ENCODE measurements around the gene NLGN1. TPM values are rescaled to one million over a fixed set of nuclear protein-coding genes. Genes with fewer than 3 reads are reported as not detected.

NLGN1 gene
- total and polyA plus RNA-seq, 2 experiments from 2014 or later = 5.3 to 10.9 TPM

GRCh38 chr3:174186377-174186989, 788.9 kb downstream of the NLGN1 start:
- no peaks in the 10 kb centered on the region for H3K4me1 ChIP-seq (ENCODE audit: low read depth)
- H3K27ac ChIP-seq = no peak overlapping the region
- H3K36me3 ChIP-seq = no peaks in the 10 kb centered on the region
- no peaks in the 10 kb centered on the region for H3K9me3 ChIP-seq (ENCODE audit: low read depth)
- no peak overlapping the region for H3K4me3 ChIP-seq
- DNase-seq (ENCODE audit: low read depth in 1 of 2, low spot score in 1 of 2) = no peak
- H3K27me3 ChIP-seq = no peaks in the 10 kb centered on the region
- TF ChIP-seq CTCF (IDR thresholded peaks at IDR 0.05; ENCODE audit: low read depth, low read length) = no peak

GRCh38 chr3:174191380-174191779, 793.8 kb downstream of the NLGN1 start:
- H3K36me3 ChIP-seq = no peaks in the 10 kb centered on the region
- no peaks in the 10 kb centered on the region for H3K27me3 ChIP-seq
- H3K4me1 ChIP-seq (ENCODE audit: low read depth) = no peaks in the 10 kb centered on the region
- no peak overlapping the region for H3K4me3 ChIP-seq
- DNase-seq (ENCODE audit: low read depth in 1 of 2, low spot score in 1 of 2) = no peak
- TF ChIP-seq CTCF (IDR thresholded peaks at IDR 0.05; ENCODE audit: low read depth, low read length) = no peak
- H3K9me3 ChIP-seq (ENCODE audit: low read depth) = no peaks in the 10 kb centered on the region
- H3K27ac ChIP-seq = no peak overlapping the region

- DNase-seq (ENCODE audit: low read depth in 1 of 2, low spot score in 1 of 2) = no peak
- no peak for TF ChIP-seq CTCF (IDR thresholded peaks at IDR 0.05; ENCODE audit: low read depth, low read length)
- H3K27me3 ChIP-seq = no peaks in the 10 kb centered on the region
These were observed 794.4 kb downstream of the NLGN1 start for GRCh38 chr3:174191895-174192294.

GRCh38 chr3:174192471-174192870, 794.9 kb downstream of the NLGN1 start:
- H3K27ac ChIP-seq = no peak overlapping the region
- no peak for TF ChIP-seq CTCF (IDR thresholded peaks at IDR 0.05; ENCODE audit: low read depth, low read length)
- DNase-seq (ENCODE audit: low read depth in 1 of 2, low spot score in 1 of 2) = no peak

More at GRCh38 chr3:174191895-174192294, 794.4 kb downstream of the NLGN1 start:
- H3K4me3 ChIP-seq = no peak overlapping the region
- no peaks in the 10 kb centered on the region for H3K4me1 ChIP-seq (ENCODE audit: low read depth)
- no peak overlapping the region for H3K27ac ChIP-seq
- no peaks in the 10 kb centered on the region for H3K9me3 ChIP-seq (ENCODE audit: low read depth)
- H3K36me3 ChIP-seq = no peaks in the 10 kb centered on the region

GRCh38 chr3:174193604-174194003, 796.1 kb downstream of the NLGN1 start:
- Histone ChIP-seq H3K36me3 (no peaks in the 10 kb centered on the region), H3K9me3 (ENCODE audit: low read depth) (no peaks in the 10 kb centered on the region), H3K4me1 (ENCODE audit: low read depth) (no peaks in the 10 kb centered on the region), H3K27ac (no peak overlapping the region), H3K27me3 (no peaks in the 10 kb centered on the region), H3K4me3 (no peak overlapping the region)
- DNase-seq (ENCODE audit: low read depth in 1 of 2, low spot score in 1 of 2) = no peak
- no peak for TF ChIP-seq CTCF (IDR thresholded peaks at IDR 0.05; ENCODE audit: low read depth, low read length)

More at GRCh38 chr3:174192471-174192870, 794.9 kb downstream of the NLGN1 start:
- H3K9me3 ChIP-seq (ENCODE audit: low read depth) = no peaks in the 10 kb centered on the region
- H3K4me1 ChIP-seq (ENCODE audit: low read depth) = no peaks in the 10 kb centered on the region
- H3K4me3 ChIP-seq = no peak overlapping the region
- H3K36me3 ChIP-seq = no peaks in the 10 kb centered on the region
- H3K27me3 ChIP-seq = no peaks in the 10 kb centered on the region

Data from cardiac muscle cell (in vitro differentiated cells and primary cell).